IMR-90 (cell line): ENCODE results near the gene GLRA3. TPM values are rescaled to one million over a fixed set of nuclear protein-coding genes. Genes with fewer than 3 reads are reported as not detected.
"Not testable (repeated sequence)": the region's sequence is repeated elsewhere in the genome, so short reads cannot be mapped to it uniquely, and the experiment has no call there.

Source experiments
- ATAC-seq: fragments of 200-7000 bp; cut with Tn5 transposase; 2 replicates; pipeline ENCODE4 v1.9.1; 2020; ENCODE audit warnings: low read depth, mild to moderate bottlenecking, moderate library complexity
- BruUV-seq: library from RNA; stranded (reverse); fragments of 400-500 nt; replicated peaks from 2 replicates; lab custom pipeline; 2021; lab: Mats Ljungman, UMichigan
- CTCF ChIA-PET: fragments of 300-600 bp; formaldehyde crosslinking; extraction: SDS; loops from one replicate; lab custom pipeline; 2021; ENCODE audit warnings: antibody characterized with exemption; lab: Yijun Ruan, JAX
- POLR2A ChIA-PET: fragments of 300-600 bp; sonication (Branson Sonifier 250); formaldehyde crosslinking; loops from one replicate; lab custom pipeline; 2022; ENCODE audit warnings: antibody characterized with exemption; ENCODE audit not compliant: unreplicated experiment; lab: Charles Lee
- DNase-seq: peaks from one replicate; pipeline ENCODE4 v3.0.0; 2013
- H2AFZ ChIP-seq: replicated peaks from 2 replicates; pipeline ENCODE3; 2013; ENCODE audit warnings: low read length, mild to moderate bottlenecking; ENCODE audit not compliant: poor library complexity
- H2AK5ac ChIP-seq: 2 replicates; pipeline ENCODE4 v1.6.1; 2013; ENCODE audit warnings: low read depth, low read length, inconsistent platforms
- H2AK9ac ChIP-seq: replicated peaks from 2 replicates; pipeline ENCODE3; 2013; ENCODE audit warnings: mild to moderate bottlenecking, low read depth, low read length, moderate library complexity; ENCODE audit not compliant: poor library complexity
- H2BK120ac ChIP-seq: 2 replicates; pipeline ENCODE4 v1.6.1; 2013; ENCODE audit warnings: low read depth, low read length, inconsistent platforms
- H2BK15ac ChIP-seq: 3 replicates; pipeline ENCODE4 v1.6.1; 2013; ENCODE audit warnings: low read depth, low read length, inconsistent platforms
- H2BK20ac ChIP-seq: 2 replicates; pipeline ENCODE4 v1.6.1; 2013; ENCODE audit warnings: low read depth, mild to moderate bottlenecking, inconsistent platforms, low read length, moderate library complexity
- H2BK5ac ChIP-seq: 2 replicates; pipeline ENCODE4 v1.6.1; 2013; ENCODE audit warnings: mild to moderate bottlenecking, low read depth, low read length, inconsistent platforms; ENCODE audit not compliant: poor library complexity, severe bottlenecking
- H3K14ac ChIP-seq: replicated peaks from 2 replicates; pipeline ENCODE4 v1.6.1; 2013; ENCODE audit warnings: low read depth, low read length, inconsistent platforms
- H3K18ac ChIP-seq: 2 replicates; pipeline ENCODE4 v1.6.1; 2013; ENCODE audit warnings: low read depth, low read length, control low read depth
- H3K23ac ChIP-seq: 2 replicates; pipeline ENCODE4 v1.6.1; 2013; ENCODE audit warnings: low read depth, low read length, inconsistent platforms
- H3K27ac ChIP-seq: 2 replicates; pipeline ENCODE4 v1.5.1; 2013; ENCODE audit warnings: mild to moderate bottlenecking, control low read depth, low read length; ENCODE audit not compliant: insufficient read depth
- H3K27me3 ChIP-seq: 2 replicates; pipeline ENCODE4 v1.6.1; 2013; ENCODE audit warnings: low read length; ENCODE audit not compliant: control insufficient read depth, insufficient read depth
- H3K36me3 ChIP-seq: 2 replicates; pipeline ENCODE4 v1.6.1; 2013; ENCODE audit warnings: low read length, mixed read lengths; ENCODE audit not compliant: control insufficient read depth, insufficient read depth
- H3K4ac ChIP-seq: 2 replicates; pipeline ENCODE4 v1.6.1; 2013; ENCODE audit warnings: low read depth, low read length, inconsistent platforms
- H3K4me1 ChIP-seq: 2 replicates; pipeline ENCODE4 v1.6.1; 2013; ENCODE audit warnings: low read length, mixed read lengths; ENCODE audit not compliant: control insufficient read depth, insufficient read depth
- H3K4me2 ChIP-seq: 2 replicates; pipeline ENCODE4 v1.6.1; 2013; ENCODE audit warnings: low read depth, mild to moderate bottlenecking, control low read depth, low read length, moderate library complexity
- H3K4me3 ChIP-seq: 2 replicates; pipeline ENCODE4 v1.5.1; 2013; ENCODE audit warnings: low read depth, mild to moderate bottlenecking, control low read depth, low read length, moderate library complexity; ENCODE audit not compliant: insufficient read depth
- H3K56ac ChIP-seq: 2 replicates; pipeline ENCODE4 v1.6.1; 2013; ENCODE audit warnings: low read length, inconsistent platforms; ENCODE audit not compliant: insufficient read depth; ENCODE audit errors: extremely low read depth
- H3K79me1 ChIP-seq, 2 experiments: 2 replicates each; pipeline ENCODE4 v1.6.1; 2013; ENCODE audit warnings: low read length in 2 of 2, inconsistent platforms in 1 of 2, low read depth in 1 of 2
- H3K9ac ChIP-seq: 2 replicates; pipeline ENCODE4 v1.6.1; 2013; ENCODE audit warnings: low read depth, low read length, control low read depth
- H3K9me1 ChIP-seq: 2 replicates; pipeline ENCODE4 v1.6.1; 2013; ENCODE audit warnings: low read length, inconsistent platforms; ENCODE audit not compliant: insufficient read depth
- H3K9me3 ChIP-seq: 2 replicates; pipeline ENCODE4 v1.6.1; 2013; ENCODE audit warnings: low read length; ENCODE audit not compliant: control insufficient read depth, insufficient read depth
- H4K20me1 ChIP-seq: 2 replicates; pipeline ENCODE4 v1.6.1; 2013; ENCODE audit warnings: low read length, inconsistent platforms; ENCODE audit not compliant: insufficient read depth
- H4K5ac ChIP-seq: 2 replicates; pipeline ENCODE4 v1.6.1; 2013; ENCODE audit warnings: mild to moderate bottlenecking, low read depth, low read length, control low read depth
- H4K8ac ChIP-seq, 2 experiments: 2 replicates each; pipeline ENCODE4 v1.6.1; 2013; ENCODE audit warnings: low read depth in 2 of 2, low read length in 2 of 2, control low read depth in 1 of 2, inconsistent platforms in 1 of 2
- H4K91ac ChIP-seq: 2 replicates; pipeline ENCODE4 v1.6.1; 2013; ENCODE audit warnings: low read depth, low read length, inconsistent platforms; ENCODE audit not compliant: insufficient read depth
- WGBS, 2 experiments: methylation state at CpG; one replicate each; pipeline versions ENCODE4 v1.1.5 to v1.1.7; 2013; ENCODE audit warnings: missing lambda C conversion rate in 2 of 2; ENCODE audit not compliant: insufficient read length in 1 of 2; ENCODE audit errors: extremely low coverage in 2 of 2; 5-methylcytosine and 5-hydroxymethylcytosine counted together
- dilution Hi-C: fragments of 300-500 bp; cut with HindIII; formaldehyde crosslinking; loops from one replicate; pipeline ENCODE4 v1.14.3; 2018; ENCODE audit warnings: low sequenced_read_pairs; ENCODE audit not compliant: unreplicated experiment
- in situ Hi-C: fragments of 300-500 bp; cut with MboI; formaldehyde crosslinking; loops from 3 replicates; pipeline ENCODE4 v1.14.3; 2019; ENCODE audit warnings: low sequenced_read_pairs, inconsistent platforms, mixed read lengths
- intact Hi-C: fragments of 100-400 bp; cut with micrococcal nuclease; formaldehyde crosslinking; loops from 2 replicates; pipeline ENCODE4 v1.10.0; 2022
- polyA plus RNA-seq, 3 experiments: library from polyadenylated mRNA; depleted of rRNA; stranded (reverse); fragments of >200 nt; gene quantifications; 2 replicates each; pipeline ENCODE4 v1.2.3, GENCODE V29; 2012; ENCODE audit warnings: low replicate concordance in 1 of 3
- total RNA-seq: library from RNA; depleted of rRNA; stranded (reverse); fragments of >200 nt; gene quantifications from 2 replicates; pipeline ENCODE4 v1.2.3, GENCODE V29; 2012

Gene GLRA3
- total and polyA plus RNA-seq, 2 of the 4 experiments (the other 2 are of a cell fraction): not detected

DNA sequence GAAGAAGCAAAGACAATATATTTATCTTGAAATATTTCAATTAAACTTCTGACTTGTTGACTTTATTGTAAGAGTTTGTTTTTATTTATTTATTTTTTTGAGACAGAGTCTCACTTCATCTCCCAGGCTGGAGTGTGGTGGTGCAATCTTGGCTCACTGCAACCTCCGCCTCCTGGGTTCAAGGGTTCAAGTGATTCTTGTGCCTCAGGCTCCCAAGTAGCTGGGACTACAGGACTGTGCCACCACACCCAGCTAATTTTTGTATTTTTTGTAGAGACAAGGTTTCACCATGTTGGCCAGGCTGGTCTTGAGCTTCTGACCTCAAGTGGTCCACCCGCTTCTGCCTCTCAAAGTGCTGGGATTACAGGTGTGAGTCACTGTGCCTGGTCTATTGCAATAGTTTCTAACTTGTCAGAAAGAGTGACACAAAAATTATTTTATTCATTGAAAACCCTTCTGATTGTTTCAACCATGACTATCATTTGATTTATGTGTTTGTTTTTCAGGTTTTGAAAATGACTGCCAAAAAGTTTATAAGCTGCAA, 199.1 kb downstream of the GLRA3 start:
- H2AK9ac ChIP-seq, H3K36me3 ChIP-seq, H3K56ac ChIP-seq, H2BK120ac ChIP-seq, H3K4me2 ChIP-seq, H3K23ac ChIP-seq, H4K8ac ChIP-seq, ATAC-seq, dilution Hi-C loops, H2BK15ac ChIP-seq, H3K18ac ChIP-seq, H3K79me1 ChIP-seq, H2AFZ ChIP-seq, H3K4me3 ChIP-seq, H3K9me3 ChIP-seq, H2BK5ac ChIP-seq, H3K4ac ChIP-seq, H4K91ac ChIP-seq, H3K27me3 ChIP-seq, H3K27ac ChIP-seq, H3K14ac ChIP-seq, DNase-seq, H2BK20ac ChIP-seq, H4K5ac ChIP-seq, H3K4me1 ChIP-seq, CTCF ChIA-PET, POLR2A ChIA-PET, H2AK5ac ChIP-seq, H3K9ac ChIP-seq, H4K20me1 ChIP-seq, BruUV-seq, H3K9me1 ChIP-seq: not testable (repeated sequence)
- in situ Hi-C loops: loop anchor here (5.0 kb wide), 1 partner anchor 268 kb away; no protein-coding TSS in a partner anchor
- WGBS, 2 experiments: no CpG with 5 or more reads among the region's 2 CpGs
- intact Hi-C loops: loop anchor here (1.0 kb wide), 1 partner anchor 265 kb away; no protein-coding TSS in a partner anchor
